Measurements from ENCODE around the gene TUBB3. TPM values are rescaled to one million over a fixed set of nuclear protein-coding genes. Genes with fewer than 3 reads are reported as not detected.

The TUBB3 gene
- total RNA-seq, 2 experiments from 2014 or later, result 1.1 to 1.6 TPM

- H3K4me1 Mint-ChIP-seq, result peaks cover 14% of the 10 kb centered on the region
- peaks cover 28% of the 10 kb centered on the region for H3K27me3 Mint-ChIP-seq
- H3K27ac Mint-ChIP-seq, result no peak overlapping the region
- no peaks in the 10 kb centered on the region for H3K9me3 Mint-ChIP-seq
- no peaks in the 10 kb centered on the region for H3K36me3 Mint-ChIP-seq (ENCODE audit: low read depth)
- no peak for DNase-seq
- ChIA-PET POLR2A (interaction anchor here (0.7 kb wide), 1 partner anchor 1152 kb away, joined by 3 read pairs; no protein-coding TSS in a partner anchor), CTCF (no interaction called here)
- no peak overlapping the region for H3K4me3 Mint-ChIP-seq
These were observed 22.5 kb downstream of the TUBB3 start for GRCh38 chr16:89945654-89946053.

GRCh38 chr16:89946515-89946914, 23.4 kb downstream of the TUBB3 start:
- CTCF ChIA-PET, result no interaction called here
- no peak overlapping the region for H3K4me3 Mint-ChIP-seq

GRCh38 chr16:89949121-89949742, 26.1 kb downstream of the TUBB3 start:
- no peak for DNase-seq

More at GRCh38 chr16:89946515-89946914, 23.4 kb downstream of the TUBB3 start:
- Mint-ChIP-seq H3K9me3 (no peaks in the 10 kb centered on the region), H3K27ac (no peak overlapping the region), H3K4me1 (peaks cover 14% of the 10 kb centered on the region), H3K36me3 (ENCODE audit: low read depth) (no peaks in the 10 kb centered on the region), H3K27me3 (peaks cover 28% of the 10 kb centered on the region)
- no peak for DNase-seq
- POLR2A ChIA-PET, result no interaction called here

DNA sequence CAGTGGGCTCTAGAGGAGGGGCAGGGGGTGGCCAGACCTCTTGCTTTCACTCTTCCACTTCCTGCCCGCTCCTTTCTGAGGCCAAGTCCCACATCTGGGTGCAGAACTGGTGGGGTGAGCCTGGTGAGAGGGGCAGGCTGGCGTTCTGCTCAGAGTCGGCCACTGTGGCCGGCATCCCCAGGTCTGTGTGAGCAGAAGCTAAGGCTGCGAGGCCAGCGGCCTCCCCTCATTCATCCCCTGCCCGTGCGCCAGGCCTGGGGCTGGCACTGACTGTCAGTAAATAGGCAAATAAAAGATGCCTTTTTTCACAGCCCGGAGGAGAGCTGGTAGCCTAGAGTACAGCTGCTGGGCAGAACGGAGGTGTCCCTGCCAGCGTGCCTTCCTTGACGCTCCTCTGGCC, 26.6 kb downstream of the TUBB3 start:
- ChIA-PET POLR2A (no interaction called here), CTCF (interaction anchor here (0.6 to 1.7 kb wide), 2 partner anchors 31 to 82 kb away, joined by 3 to 4 read pairs; partner anchors contain the start of gene MC1R)
- no peak for DNase-seq
- no peak overlapping the region for H3K27ac Mint-ChIP-seq
- H3K36me3 Mint-ChIP-seq (ENCODE audit: low read depth), result no peaks in the 10 kb centered on the region
- H3K4me3 Mint-ChIP-seq, result peak overlapping the region; percentile 73
- H3K27me3 Mint-ChIP-seq, result peaks cover 19% of the 10 kb centered on the region
- no peaks in the 10 kb centered on the region for H3K9me3 Mint-ChIP-seq
- H3K4me1 Mint-ChIP-seq, result peaks cover 14% of the 10 kb centered on the region

More at GRCh38 chr16:89949121-89949742, 26.1 kb downstream of the TUBB3 start:
- H3K27ac Mint-ChIP-seq, result no peak overlapping the region
- H3K4me1 Mint-ChIP-seq, result peaks cover 14% of the 10 kb centered on the region
- peak overlapping the region; percentile 73 for H3K4me3 Mint-ChIP-seq
- CTCF ChIA-PET, result no interaction called here
- peaks cover 21% of the 10 kb centered on the region for H3K27me3 Mint-ChIP-seq
- POLR2A ChIA-PET, result no interaction called here
- H3K9me3 Mint-ChIP-seq, result no peaks in the 10 kb centered on the region
- no peaks in the 10 kb centered on the region for H3K36me3 Mint-ChIP-seq (ENCODE audit: low read depth)

GRCh38 chr16:89951509-89951908, 28.4 kb downstream of the TUBB3 start:
- H3K27ac Mint-ChIP-seq, result no peak overlapping the region
- peaks cover 14% of the 10 kb centered on the region for H3K4me1 Mint-ChIP-seq
- ChIA-PET CTCF (interaction anchor here (1.7 kb wide), 1 partner anchor 33 kb away, joined by 4 read pairs; the partner anchor contains the start of gene MC1R), POLR2A (no interaction called here)
- peaks cover 9% of the 10 kb centered on the region for H3K27me3 Mint-ChIP-seq
- H3K9me3 Mint-ChIP-seq, result no peaks in the 10 kb centered on the region
- no peaks in the 10 kb centered on the region for H3K36me3 Mint-ChIP-seq (ENCODE audit: low read depth)
- H3K4me3 Mint-ChIP-seq, result no peak overlapping the region
- DNase-seq, result no peak

- Mint-ChIP-seq H3K4me3 (no peak overlapping the region), H3K9me3 (no peaks in the 10 kb centered on the region), H3K27ac (no peak overlapping the region), H3K36me3 (ENCODE audit: low read depth) (no peaks in the 10 kb centered on the region), H3K4me1 (peaks cover 14% of the 10 kb centered on the region), H3K27me3 (peaks cover 8% of the 10 kb centered on the region)
- CTCF ChIA-PET, result no interaction called here
- POLR2A ChIA-PET, result no interaction called here
- no peak for DNase-seq
These were observed 28.9 kb downstream of the TUBB3 start for GRCh38 chr16:89952049-89952448.

DNA sequence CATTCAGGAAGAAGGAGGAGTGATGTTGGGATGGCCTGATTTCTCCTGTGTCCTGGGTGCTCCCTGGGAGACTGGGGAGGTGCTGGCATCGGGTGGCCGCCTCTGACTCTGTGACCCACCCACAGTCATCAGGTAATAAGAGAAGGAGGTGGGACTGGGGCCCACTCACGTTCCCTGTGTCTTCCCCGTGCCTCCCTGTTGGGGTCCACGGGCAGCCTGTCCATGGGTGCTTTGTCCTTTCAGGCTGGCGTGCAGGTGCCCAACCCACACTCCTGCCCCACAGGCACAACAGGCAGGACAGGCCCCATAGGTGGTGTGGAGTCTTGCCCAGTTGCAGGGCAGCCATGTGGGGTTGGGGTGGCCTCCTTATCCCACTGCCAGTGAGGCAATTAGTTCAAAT, 29.4 kb downstream of the TUBB3 start:
- Mint-ChIP-seq H3K36me3 (ENCODE audit: low read depth) (no peaks in the 10 kb centered on the region), H3K4me3 (no peak overlapping the region), H3K27ac (no peak overlapping the region), H3K27me3 (peaks cover 3% of the 10 kb centered on the region), H3K4me1 (peaks cover 12% of the 10 kb centered on the region), H3K9me3 (no peaks in the 10 kb centered on the region)
- ChIA-PET CTCF (no interaction called here), POLR2A (no interaction called here)
- no peak for DNase-seq

DNA sequence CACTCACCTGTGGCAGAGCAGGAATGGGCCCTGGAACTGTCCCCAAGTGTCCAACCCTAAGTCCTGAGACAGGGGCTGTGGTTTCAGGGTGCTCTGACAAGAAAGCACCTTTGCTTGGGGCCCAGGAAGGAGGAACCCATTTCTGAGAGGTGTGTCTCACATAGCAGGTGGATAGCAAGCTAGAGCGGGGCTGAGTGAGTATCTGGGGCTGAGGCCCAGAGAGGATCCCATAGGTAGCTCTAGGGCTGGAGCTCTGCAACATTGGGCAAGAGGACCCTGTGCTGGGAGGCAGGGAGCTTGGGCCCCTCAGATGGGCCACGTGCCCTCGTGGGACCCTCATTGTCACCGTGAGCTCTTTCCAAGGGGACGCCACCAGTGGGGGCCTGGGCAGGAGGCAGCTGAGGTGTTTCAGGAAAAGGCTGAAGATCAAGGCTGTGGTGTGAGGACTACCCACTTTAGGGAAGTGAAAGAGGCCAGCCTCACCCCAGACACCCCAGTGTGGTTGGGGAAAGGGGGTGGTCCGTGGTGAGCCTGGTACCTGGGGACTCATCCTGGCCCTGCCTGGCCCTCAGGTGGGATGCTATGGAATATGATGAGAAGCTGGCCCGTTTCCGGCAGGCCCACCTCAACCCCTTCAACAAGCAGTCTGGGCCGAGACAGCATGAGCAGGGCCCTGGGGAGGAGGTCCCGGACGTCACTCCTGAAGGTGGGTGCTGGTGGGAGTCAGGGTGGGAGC, 30.7 kb downstream of the TUBB3 start:
- no peaks in the 10 kb centered on the region for H3K27me3 Mint-ChIP-seq
- H3K4me1 Mint-ChIP-seq, result peaks cover 6% of the 10 kb centered on the region
- ChIA-PET CTCF (interaction anchor here (1.1 to 1.3 kb wide), 2 partner anchors 12 to 23 kb away, joined by 3 read pairs; no protein-coding TSS in a partner anchor), POLR2A (no interaction called here)
- H3K27ac Mint-ChIP-seq, result no peak overlapping the region
- H3K4me3 Mint-ChIP-seq, result no peak overlapping the region
- DNase-seq, result no peak
- peaks cover 7% of the 10 kb centered on the region for H3K36me3 Mint-ChIP-seq (ENCODE audit: low read depth)
- no peaks in the 10 kb centered on the region for H3K9me3 Mint-ChIP-seq

DNA sequence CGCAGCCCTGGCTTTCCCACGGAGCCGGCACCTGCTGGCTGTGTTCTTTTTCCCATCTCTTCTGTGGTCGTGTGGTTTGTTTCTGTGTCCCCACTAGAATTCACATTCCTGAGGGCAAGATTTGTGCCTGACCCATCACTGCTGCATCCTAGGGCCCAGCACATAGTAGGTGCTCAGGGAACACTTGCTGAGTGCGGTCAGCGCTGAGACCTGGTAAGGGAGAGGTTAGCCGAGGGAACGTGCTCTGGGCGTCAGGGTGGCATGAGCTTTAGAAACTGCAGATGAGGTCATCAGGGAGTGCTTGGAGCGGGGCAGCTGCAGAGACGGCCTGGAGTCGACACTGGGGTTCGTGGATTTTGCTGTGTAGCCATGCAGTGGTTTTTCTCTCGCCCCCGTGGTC, 31.3 kb downstream of the TUBB3 start:
- no peaks in the 10 kb centered on the region for H3K9me3 Mint-ChIP-seq

GRCh38 chr16:89955001-89955685, 32.0 kb downstream of the TUBB3 start:
- H3K9me3 Mint-ChIP-seq, result no peaks in the 10 kb centered on the region
- no peak for DNase-seq
- H3K27ac Mint-ChIP-seq, result no peak overlapping the region
- POLR2A ChIA-PET, result interaction anchor here (0.6 kb wide), 1 partner anchor 66 kb away, joined by 3 read pairs; no protein-coding TSS in a partner anchor
- no peak overlapping the region for H3K4me3 Mint-ChIP-seq
- CTCF ChIA-PET, result interaction anchor here (0.6 kb wide), 1 partner anchor 33 kb away, joined by 7 read pairs; no protein-coding TSS in a partner anchor
- peaks cover under 1% of the 10 kb centered on the region for H3K4me1 Mint-ChIP-seq
- H3K36me3 Mint-ChIP-seq (ENCODE audit: low read depth), result peaks cover 7% of the 10 kb centered on the region
- no peaks in the 10 kb centered on the region for H3K27me3 Mint-ChIP-seq

More for the DNA sequence above, 31.3 kb downstream of the TUBB3 start:
- DNase-seq, result no peak
- no peak overlapping the region for H3K4me3 Mint-ChIP-seq
- H3K27ac Mint-ChIP-seq, result no peak overlapping the region
- CTCF ChIA-PET, result interaction anchor here (0.6 to 1.3 kb wide), 3 partner anchors 13 to 33 kb away, joined by 3 to 7 read pairs (median 3); no protein-coding TSS in a partner anchor
- POLR2A ChIA-PET, result interaction anchor here (0.6 kb wide), 1 partner anchor 65 kb away, joined by 3 read pairs; no protein-coding TSS in a partner anchor
- H3K36me3 Mint-ChIP-seq (ENCODE audit: low read depth), result peaks cover 7% of the 10 kb centered on the region
- H3K27me3 Mint-ChIP-seq, result no peaks in the 10 kb centered on the region
- peaks cover 6% of the 10 kb centered on the region for H3K4me1 Mint-ChIP-seq

DNA sequence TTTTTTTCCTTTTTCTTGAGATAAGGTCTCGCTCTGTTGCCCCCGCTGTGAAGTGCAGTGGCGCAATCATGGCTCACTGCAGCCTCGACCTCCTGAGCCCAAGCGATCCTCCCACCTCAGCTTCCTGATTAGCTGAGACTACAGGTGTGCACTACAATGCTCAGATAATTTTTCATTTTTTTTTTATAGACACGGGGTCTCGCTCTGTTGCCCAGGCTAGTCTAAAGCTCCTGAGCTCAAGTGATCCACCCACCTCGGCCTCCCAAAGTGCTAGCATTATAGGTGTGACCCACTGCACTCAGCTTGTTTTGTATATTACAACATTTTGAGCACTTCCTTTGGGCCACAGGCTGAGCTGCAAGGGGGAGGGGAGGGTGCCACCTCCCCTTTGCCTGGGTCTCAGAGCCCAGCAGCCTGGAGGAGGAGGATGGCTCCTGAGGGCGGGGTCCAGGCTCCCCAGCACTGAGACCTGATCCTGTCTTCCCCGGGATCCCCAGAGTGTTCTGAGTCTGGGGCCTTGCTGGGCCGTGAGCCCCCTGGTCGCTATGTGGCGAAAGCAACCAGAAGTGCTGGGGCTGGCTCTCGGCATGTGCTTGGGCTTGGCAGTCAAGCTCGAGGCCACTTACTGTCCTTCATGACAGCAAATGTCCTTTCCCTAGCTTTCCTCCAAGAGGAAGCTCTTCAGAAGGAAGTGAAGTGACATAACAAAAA, 33.5 kb downstream of the TUBB3 start:
- no peak for DNase-seq
- CTCF ChIA-PET, result interaction anchor here (1.4 kb wide), 1 partner anchor 14 kb away, joined by 3 read pairs; no protein-coding TSS in a partner anchor
- Mint-ChIP-seq H3K4me3 (no peak overlapping the region), H3K36me3 (ENCODE audit: low read depth) (peaks cover 7% of the 10 kb centered on the region), H3K4me1 (no peaks in the 10 kb centered on the region), H3K27me3 (no peaks in the 10 kb centered on the region), H3K9me3 (no peaks in the 10 kb centered on the region), H3K27ac (no peak overlapping the region)
- POLR2A ChIA-PET, result no interaction called here

DNA sequence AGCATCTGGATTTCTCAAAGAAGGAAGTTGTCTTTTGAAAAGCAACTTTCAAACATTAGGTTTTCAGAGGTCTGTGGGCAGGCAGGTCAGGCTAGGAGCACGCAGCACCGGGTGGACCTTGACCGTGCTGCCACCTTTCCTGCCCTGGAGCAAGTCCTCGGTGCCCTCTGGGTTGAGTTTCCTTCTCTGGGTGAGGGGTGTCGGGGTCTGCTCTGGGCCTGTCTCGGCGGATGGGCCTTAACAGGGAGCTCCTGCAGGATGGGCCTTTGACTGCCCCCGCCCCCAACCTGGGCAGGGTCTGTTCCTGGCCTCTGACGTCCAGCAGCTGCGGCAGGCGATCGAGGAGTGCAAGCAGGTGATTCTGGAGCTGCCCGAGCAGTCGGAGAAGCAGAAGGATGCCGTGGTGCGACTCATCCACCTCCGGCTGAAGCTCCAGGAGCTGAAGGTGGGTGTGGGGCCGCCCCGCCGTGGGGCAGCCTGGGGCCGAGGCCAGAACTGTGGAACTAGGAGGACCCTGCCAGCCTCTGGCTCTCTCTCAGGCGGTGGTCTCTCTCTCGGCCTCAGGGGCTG, 34.2 kb downstream of the TUBB3 start:
- H3K9me3 Mint-ChIP-seq, result no peaks in the 10 kb centered on the region
- ChIA-PET POLR2A (no interaction called here), CTCF (interaction anchor here (1.4 kb wide), 1 partner anchor 15 kb away, joined by 3 read pairs; no protein-coding TSS in a partner anchor)
- no peak overlapping the region for H3K4me3 Mint-ChIP-seq
- no peaks in the 10 kb centered on the region for H3K4me1 Mint-ChIP-seq
- peaks cover 7% of the 10 kb centered on the region for H3K36me3 Mint-ChIP-seq (ENCODE audit: low read depth)
- DNase-seq, result no peak
- no peak overlapping the region for H3K27ac Mint-ChIP-seq
- no peaks in the 10 kb centered on the region for H3K27me3 Mint-ChIP-seq
